HL-60 (cell line): ENCODE measurements around the gene DDI2.
"Not testable (repeated sequence)": the region's sequence is repeated elsewhere in the genome, so short reads cannot be mapped to it uniquely, and the experiment has no call there.

ENCODE experiments used
- DNase-seq, 2 experiments: peaks; one replicate each; pipeline ENCODE4 v3.0.0-alpha.2; 2010 to 2020; ENCODE audit warnings: low read depth in 1 of 2, low spot score in 1 of 2
- H3K27ac ChIP-seq: fragments of 250-450 bp; sonication (Bioruptor Pico); replicated peaks from 2 replicates; pipeline ENCODE4 v1.5.1; 2020; ENCODE audit warnings: mild to moderate bottlenecking, moderate library complexity
- H3K27me3 ChIP-seq: fragments of 250-450 bp; sonication (Bioruptor Pico); 2 replicates; pipeline ENCODE4 v1.5.1; 2021; ENCODE audit warnings: mild to moderate bottlenecking, moderate library complexity; ENCODE audit not compliant: insufficient read depth, poor library complexity, severe bottlenecking
- H3K4me3 ChIP-seq: replicated peaks from 2 replicates; pipeline ENCODE4 v1.5.1; 2011; ENCODE audit warnings: mild to moderate bottlenecking, control low read depth, low read length; ENCODE audit not compliant: insufficient read depth
- GABPA ChIP-seq: IDR thresholded peaks from 2 replicates; pipeline ENCODE4 v1.6.1; 2012; ENCODE audit warnings: low read depth
- POLR2AphosphoS5 ChIP-seq: IDR thresholded peaks from 2 replicates; pipeline ENCODE4 v1.6.1; 2012; ENCODE audit warnings: low read depth
- SPI1 ChIP-seq: IDR thresholded peaks from 2 replicates; pipeline ENCODE4 v1.6.1; 2012; ENCODE audit warnings: low read depth, mild to moderate bottlenecking, borderline replicate concordance
- TF ChIP-seq, protein P1 (sequence below): IDR thresholded peaks from one replicate; pipeline ENCODE4 v1.5.1; 2011; ENCODE audit warnings: low read length, control low read depth, inconsistent platforms; ENCODE audit not compliant: insufficient read depth
- TF ChIP-seq, protein P2 (sequence below): IDR thresholded peaks from 2 replicates; pipeline ENCODE4 v1.6.1; 2012; ENCODE audit warnings: low read depth; ENCODE audit not compliant: insufficient replicate concordance

DDI2 gene

DNA sequence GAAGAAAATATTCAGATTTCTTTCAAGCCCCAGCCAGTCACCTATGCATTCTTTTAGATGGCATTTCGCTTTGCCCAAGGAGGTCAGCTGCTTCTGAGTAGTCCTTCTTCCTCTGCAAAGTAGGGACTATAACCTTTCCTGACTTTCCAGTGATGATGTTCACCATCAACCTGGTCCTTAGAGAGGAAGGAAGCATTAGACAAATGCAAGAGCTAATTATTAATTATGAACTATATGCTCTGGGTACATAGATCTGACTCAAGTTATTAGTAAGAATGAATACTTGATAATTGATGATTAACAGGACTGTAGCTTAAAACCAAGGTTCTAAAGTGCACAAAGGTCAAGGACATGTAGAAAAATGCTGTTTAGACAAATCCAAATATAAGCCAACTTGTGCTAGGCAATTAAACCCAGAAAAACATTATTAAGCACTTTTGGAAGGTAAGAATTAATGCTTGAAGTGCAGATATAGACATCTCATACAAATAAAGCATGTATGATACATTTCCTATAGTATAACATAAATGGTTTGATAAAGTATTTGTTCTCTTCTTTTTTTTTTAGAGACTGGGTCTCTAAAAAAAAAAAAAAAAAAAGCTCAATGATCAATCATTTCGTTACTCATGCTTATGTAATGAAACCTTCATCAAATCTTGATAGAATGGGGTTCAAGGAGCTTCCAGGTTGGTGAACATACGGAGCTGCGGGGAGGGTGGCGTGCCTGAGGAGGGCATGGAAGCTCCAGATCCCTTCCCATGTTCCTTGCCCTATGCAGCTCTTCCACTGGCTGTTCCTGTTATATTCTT is 21.2 kb upstream of the DDI2 start:
- TF ChIP-seq SPI1 (no peak), POLR2AphosphoS5 (no peak), GABPA (no peak)
- TF ChIP-seq, protein P1, sequence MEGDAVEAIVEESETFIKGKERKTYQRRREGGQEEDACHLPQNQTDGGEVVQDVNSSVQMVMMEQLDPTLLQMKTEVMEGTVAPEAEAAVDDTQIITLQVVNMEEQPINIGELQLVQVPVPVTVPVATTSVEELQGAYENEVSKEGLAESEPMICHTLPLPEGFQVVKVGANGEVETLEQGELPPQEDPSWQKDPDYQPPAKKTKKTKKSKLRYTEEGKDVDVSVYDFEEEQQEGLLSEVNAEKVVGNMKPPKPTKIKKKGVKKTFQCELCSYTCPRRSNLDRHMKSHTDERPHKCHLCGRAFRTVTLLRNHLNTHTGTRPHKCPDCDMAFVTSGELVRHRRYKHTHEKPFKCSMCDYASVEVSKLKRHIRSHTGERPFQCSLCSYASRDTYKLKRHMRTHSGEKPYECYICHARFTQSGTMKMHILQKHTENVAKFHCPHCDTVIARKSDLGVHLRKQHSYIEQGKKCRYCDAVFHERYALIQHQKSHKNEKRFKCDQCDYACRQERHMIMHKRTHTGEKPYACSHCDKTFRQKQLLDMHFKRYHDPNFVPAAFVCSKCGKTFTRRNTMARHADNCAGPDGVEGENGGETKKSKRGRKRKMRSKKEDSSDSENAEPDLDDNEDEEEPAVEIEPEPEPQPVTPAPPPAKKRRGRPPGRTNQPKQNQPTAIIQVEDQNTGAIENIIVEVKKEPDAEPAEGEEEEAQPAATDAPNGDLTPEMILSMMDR = no peak
- TF ChIP-seq, protein P2, sequence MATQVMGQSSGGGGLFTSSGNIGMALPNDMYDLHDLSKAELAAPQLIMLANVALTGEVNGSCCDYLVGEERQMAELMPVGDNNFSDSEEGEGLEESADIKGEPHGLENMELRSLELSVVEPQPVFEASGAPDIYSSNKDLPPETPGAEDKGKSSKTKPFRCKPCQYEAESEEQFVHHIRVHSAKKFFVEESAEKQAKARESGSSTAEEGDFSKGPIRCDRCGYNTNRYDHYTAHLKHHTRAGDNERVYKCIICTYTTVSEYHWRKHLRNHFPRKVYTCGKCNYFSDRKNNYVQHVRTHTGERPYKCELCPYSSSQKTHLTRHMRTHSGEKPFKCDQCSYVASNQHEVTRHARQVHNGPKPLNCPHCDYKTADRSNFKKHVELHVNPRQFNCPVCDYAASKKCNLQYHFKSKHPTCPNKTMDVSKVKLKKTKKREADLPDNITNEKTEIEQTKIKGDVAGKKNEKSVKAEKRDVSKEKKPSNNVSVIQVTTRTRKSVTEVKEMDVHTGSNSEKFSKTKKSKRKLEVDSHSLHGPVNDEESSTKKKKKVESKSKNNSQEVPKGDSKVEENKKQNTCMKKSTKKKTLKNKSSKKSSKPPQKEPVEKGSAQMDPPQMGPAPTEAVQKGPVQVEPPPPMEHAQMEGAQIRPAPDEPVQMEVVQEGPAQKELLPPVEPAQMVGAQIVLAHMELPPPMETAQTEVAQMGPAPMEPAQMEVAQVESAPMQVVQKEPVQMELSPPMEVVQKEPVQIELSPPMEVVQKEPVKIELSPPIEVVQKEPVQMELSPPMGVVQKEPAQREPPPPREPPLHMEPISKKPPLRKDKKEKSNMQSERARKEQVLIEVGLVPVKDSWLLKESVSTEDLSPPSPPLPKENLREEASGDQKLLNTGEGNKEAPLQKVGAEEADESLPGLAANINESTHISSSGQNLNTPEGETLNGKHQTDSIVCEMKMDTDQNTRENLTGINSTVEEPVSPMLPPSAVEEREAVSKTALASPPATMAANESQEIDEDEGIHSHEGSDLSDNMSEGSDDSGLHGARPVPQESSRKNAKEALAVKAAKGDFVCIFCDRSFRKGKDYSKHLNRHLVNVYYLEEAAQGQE = no peak
- no peak for DNase-seq
- H3K27ac ChIP-seq = no peak overlapping the region
- H3K4me3 ChIP-seq = no peak overlapping the region
- H3K27me3 ChIP-seq = peaks cover 3% of the 10 kb centered on the region

DNA sequence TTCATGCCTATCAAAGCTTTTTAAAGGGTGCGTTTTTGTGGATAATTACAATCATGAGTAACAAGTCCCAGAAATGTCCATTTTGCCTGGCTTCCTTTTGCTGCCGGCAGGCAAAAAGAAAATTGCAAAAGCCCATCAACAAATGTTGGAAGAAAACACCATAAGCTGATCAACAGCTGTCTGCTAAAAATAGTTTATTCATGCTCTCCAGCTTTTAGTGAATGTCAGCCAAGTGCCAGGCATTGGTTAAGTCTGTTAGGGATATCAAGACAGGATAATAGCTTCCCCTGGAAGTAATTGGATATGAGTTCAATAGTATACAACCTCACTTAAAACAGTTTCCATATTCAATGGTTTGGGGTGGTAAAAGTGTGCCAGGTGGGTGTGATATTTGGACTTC is 18.8 kb upstream of the DDI2 start:
- TF ChIP-seq SPI1 (no peak), POLR2AphosphoS5 (no peak), GABPA (no peak)
- TF ChIP-seq, protein P2 = no peak
- TF ChIP-seq, protein P1 = no peak
- Histone ChIP-seq H3K27me3 (peaks cover 3% of the 10 kb centered on the region), H3K4me3 (no peak overlapping the region), H3K27ac (no peak overlapping the region)
- DNase-seq = no peak

DNA sequence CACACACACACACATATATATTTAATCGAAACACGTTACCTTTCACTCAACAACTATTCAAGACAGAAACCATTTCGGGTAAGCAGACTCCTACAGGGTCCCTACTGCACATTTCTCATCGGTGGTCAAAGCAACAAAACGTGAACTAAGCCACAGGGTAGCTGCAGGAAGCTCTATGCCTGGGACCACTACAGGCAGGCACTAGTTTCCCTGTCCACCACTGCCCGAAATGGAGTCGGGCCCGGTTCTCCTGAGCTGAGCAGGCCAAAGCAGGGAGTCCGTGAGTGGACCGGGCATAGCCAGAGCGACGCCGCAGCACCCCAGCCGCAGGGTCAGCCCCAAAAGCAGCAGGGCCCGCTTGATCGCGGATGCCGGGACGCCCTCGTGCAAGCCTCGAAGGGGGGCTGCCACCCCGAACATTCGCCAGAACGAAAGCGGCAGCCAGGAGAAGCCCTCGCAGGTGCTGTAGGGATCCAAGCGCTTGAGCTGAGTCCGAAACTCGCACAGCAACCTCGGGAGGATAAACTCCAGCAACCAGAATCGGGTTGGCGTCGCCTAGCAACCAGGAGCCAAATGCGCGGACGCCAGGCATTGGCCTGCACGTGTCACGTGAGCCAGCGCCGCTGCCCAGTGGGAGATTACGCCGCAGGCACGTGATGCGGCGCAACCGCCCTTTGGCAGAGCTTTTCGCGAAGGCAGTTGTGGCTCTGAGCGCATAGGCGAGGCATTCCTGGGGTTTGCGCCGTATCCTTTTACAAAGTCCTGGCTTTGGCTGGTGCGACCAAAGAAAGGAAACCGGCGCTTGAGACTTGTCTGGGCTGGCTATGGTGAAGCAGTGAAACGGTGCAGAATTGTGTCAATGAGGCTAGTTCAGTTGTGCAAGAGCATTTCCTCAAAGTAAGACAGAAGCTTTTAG is 13.9 kb upstream of the DDI2 start:
- H3K4me3 ChIP-seq = peak overlapping the region; percentile 79
- peak; percentile 92 to 97 for DNase-seq
- no peaks in the 10 kb centered on the region for H3K27me3 ChIP-seq
- TF ChIP-seq, protein P1 = no peak
- TF ChIP-seq POLR2AphosphoS5 (peak; percentile 76), GABPA (no peak), SPI1 (peak; percentile 58; the same call in 1 of the 2 replicates)
- TF ChIP-seq, protein P2 = peak; percentile 44
- peak overlapping the region; percentile 88 for H3K27ac ChIP-seq

DNA sequence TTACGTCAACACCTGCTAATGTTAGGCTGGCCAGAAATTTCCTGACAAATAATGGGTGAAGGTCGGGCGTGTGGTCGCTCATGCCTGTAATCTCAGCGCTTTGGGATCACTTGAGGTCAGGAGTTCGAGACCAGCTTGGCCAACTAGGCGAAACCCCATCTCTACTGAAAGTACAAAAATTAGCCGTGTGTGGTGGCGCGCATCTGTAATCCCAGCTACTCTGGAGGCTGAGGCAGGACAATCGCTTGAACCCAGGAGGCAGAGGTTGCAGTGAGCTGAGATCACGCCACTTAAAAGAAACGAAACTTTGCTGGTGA is 13.3 kb upstream of the DDI2 start:
- H3K27ac ChIP-seq = peak overlapping the region; percentile 88
- H3K4me3 ChIP-seq = peak overlapping the region; percentile 79
- not testable (repeated sequence) for H3K27me3 ChIP-seq, DNase-seq

DNA sequence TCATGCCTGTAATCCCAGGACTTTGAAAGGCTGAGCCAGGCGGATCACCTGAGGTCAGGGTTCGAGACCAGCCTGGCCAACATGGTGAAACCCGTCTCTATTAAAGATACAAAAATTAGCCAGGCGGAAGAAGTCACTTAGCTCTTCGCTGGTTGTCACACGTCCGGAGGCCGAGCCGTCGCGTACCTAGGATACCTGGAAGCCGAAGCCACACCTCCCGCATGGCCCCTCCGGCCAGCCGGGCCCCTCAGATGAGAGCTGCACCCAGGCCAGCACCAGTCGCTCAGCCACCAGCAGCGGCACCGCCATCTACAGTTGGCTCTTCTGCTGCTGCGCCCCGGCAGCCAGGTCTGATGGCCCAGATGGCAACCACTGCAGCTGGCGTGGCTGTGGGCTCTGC is 12.9 kb upstream of the DDI2 start:
- not testable (repeated sequence) for H3K27me3 ChIP-seq, DNase-seq, H3K4me3 ChIP-seq
- H3K27ac ChIP-seq = peak overlapping the region; percentile 88
